D721Med (cell line): ENCODE measurements around the gene ADGRE1.

ENCODE experiments used
- DNase-seq: peaks from one replicate; pipeline ENCODE4 v3.0.0; 2011; ENCODE audit warnings: low spot score; ENCODE audit not compliant: insufficient read length
- FAIRE-seq: peaks from 2 replicates; lab custom pipeline; 2011; peaks lifted over from hg19 to GRCh38; lab: Jason Lieb, UNC
- CTCF ChIP-seq: IDR thresholded peaks from 2 replicates; pipeline ENCODE4 v1.5.1; 2012; ENCODE audit warnings: mild to moderate bottlenecking, control low read depth; ENCODE audit not compliant: insufficient read depth; ENCODE audit errors: missing control alignments

The ADGRE1 gene

GRCh38 chr19:6983448-6983847, 96.1 kb downstream of the ADGRE1 start:
- no peak for FAIRE-seq
- no peak for DNase-seq
- no peak for TF ChIP-seq CTCF

DNA sequence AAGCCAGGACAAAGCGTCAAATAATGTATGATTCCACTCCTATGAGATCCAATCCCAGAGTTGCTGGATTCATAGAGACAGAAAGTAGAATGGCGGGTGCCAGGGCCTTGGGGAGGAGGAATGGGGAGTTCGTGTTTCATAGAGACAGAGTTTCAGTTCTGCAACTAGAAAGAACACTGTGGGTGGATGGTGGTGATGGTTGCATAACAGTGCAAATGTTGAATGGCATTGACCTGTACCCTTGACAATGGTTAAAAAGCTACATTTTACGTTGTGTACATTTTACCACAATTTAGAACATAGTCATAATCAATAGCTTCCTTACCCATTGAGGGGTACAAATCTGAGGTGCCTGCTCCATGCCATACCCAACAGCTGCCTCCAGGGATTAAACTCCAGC, 100.5 kb downstream of the ADGRE1 start:
- FAIRE-seq = no peak
- TF ChIP-seq CTCF = no peak
- no peak for DNase-seq

- DNase-seq (no peak), FAIRE-seq (no peak)
- no peak for TF ChIP-seq CTCF
These were observed 100.9 kb downstream of the ADGRE1 start for GRCh38 chr19:6988257-6988656.
